EL (cell line): ENCODE measurements around the gene NMRK2.
"Not testable (repeated sequence)": the region's sequence is repeated elsewhere in the genome, so short reads cannot be mapped to it uniquely, and the experiment has no call there.

ENCODE experiments used
- DNase-seq: peaks from one replicate; pipeline ENCODE4 v3.0.0-alpha.2; 2016

The NMRK2 gene

DNA sequence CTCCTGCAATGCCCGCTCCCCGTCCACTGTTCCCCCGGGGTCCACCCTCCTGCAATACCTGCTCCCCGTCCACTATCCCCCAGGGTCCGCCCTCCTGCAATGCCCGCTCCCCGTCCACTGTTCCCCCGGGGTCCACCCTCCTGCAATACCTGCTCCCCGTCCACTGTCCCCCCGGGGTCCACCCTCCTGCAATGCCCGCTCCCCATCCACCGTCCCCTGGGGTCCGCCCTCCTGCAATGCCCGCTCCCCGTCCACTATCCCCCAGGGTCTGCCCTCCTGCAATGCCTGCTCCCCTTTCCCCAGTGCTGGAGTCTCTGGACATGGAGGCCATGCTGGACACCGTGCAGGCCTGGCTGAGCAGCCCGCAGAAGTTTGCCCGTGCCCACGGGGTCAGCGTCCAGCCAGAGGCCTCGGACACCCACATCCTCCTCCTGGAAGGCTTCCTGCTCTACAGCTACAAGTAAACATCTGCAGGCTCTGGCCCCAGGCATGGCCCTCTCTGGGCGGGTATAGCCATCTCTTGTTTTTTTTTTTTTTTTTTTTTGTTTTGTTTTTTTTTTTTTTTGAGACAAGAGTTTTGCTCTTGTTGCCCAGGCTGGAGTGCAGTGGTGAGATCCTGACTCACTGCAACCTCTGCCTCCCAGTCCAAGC is 5.6 kb downstream of the NMRK2 start:
- not testable (repeated sequence) for DNase-seq

DNA sequence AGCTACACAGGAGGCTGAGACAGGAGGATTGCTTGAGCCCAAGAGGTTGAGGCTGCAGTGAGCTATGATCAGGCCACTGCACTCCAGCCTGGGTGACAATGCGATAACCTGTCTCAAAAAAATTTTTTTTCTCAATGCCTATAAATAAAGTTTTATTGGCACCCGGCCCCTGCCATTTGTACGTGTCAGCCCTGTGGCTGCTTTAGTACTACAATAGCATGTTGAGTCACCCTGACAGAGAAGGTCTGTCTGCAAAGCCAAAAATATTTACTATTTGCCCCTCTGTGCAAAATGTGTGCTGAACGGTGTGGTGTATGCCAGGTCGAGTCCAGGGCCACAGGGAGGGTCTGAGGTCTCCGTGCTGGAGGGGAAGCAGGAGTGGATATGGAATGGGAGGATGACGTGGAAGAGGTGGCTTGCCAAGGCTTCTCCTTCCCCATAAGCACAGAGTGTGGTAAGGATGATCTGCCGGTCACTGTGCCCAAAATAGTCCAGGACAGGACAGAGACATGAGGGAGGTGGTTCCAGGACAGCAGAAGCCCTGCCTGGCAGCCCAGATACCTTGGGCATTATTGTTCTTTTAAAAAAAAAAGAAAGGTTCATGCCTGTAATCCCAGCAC is 10.0 kb downstream of the NMRK2 start:
- DNase-seq = no peak

DNA sequence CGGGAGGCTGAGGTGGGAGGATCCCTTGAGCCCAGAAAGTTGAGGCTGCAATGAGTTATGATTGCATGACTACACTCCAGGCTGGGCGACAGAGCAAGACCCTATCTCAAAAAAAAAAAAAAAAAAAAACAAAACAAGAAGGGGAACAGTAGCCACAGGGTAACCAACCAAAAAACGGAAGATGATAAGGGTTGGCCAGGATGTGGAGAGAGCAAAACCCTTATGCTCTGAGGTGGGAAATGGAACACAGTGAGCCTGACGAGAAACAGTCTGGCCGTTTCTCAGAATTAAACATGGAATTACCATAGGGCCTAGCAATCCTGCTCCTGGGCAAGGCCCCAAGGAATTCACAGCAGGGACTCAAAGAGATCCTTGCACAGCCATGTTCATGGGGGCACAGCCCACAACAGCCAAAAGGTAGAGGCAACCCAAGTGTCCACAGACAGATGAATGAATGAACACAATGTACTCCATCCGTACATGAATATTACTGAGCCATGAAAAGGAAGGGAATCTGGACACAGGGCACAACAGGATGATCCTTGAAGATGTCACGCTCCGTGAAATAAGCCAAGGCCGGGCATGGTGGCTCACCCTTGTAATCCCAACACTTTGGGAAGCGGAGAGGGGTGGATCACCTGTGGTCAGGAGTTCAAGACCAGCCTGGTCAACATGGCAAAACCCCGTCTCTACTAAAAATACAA is 11.3 kb downstream of the NMRK2 start:
- no peak for DNase-seq

DNA sequence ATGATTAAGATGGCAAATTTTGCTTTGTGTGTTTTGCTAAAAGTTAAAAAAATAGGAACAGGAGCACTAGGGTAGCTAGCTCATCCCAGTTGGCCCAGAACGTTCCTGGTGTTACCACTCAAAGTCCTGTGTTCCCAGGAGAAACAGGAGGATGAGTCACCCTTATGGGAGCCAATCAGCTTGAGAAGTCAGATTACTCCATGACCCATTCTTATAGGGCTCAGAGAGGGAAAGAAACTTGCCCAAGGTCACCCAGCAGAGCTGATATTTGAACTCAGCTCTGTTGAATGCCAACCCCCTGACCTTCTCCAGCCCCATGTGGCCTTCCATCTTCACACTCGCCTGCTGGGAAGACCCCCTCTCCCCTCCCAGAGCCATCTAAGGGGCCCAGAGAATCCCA is 13.0 kb downstream of the NMRK2 start:
- DNase-seq = no peak

DNA sequence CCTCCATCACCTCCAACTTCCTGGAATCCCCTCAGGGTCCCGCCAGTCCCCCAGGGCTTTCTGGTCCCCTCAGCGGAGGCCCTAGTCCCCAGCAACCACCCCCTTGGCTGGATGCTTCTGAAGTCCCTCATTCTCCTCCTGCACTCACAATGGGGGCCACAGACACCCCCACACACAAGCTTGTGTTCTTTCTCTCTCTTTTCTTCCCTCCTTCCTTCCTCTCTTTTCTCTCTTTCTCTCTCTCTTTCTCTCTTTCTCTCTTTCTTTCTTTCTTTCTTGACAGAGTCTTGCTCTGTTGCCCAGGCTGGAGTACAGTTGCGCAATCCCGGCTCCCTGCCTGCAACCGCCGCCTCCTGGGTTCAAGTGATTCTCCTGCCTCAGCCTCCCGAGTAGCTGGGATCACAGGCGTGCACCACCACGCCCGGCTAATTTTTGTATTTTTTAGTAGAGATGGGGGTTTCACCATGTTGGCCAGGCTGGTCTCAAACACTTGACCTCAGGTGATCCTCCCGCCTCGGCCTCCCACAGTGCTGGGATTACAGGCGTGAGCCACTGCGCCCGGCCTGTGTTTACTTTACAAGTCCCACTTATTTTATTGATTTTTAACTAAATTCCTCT is 14.6 kb downstream of the NMRK2 start:
- DNase-seq = not testable (repeated sequence)

- no peak for DNase-seq
Observed at GRCh38 chr19:3949294-3949693, 16.4 kb downstream of the NMRK2 start.

- DNase-seq = no peak
Observed at GRCh38 chr19:3949997-3950859, 17.4 kb downstream of the NMRK2 start.

GRCh38 chr19:3950871-3951861 is 18.3 kb downstream of the NMRK2 start:
- DNase-seq = no peak

DNA sequence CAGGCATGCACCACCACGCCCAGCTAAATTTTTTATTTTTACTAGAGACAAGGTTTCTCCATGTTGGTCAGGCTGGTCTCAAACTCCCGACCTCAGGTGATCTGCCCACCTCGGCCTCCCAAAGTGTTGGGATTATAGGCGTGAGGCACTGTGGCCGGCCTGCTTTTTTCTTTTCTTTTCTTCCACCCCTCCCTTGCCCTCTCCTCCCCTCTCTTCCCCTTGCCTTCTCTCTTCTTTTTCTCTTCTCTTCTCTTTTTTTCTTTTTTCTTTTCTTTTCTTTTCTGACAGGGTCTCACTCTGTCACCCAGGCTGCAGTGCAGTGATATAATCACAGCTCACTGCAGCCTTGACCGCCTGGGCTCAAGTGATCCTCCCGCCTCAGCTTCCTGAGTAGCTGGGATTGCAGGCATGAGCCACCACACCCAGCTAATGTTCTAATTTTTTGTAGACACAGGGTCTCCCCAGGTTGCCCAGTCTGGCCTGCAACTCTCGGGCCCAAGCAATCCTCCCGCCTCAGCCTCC is 19.9 kb downstream of the NMRK2 start:
- DNase-seq = not testable (repeated sequence)

GRCh38 chr19:3954107-3954506 is 21.2 kb downstream of the NMRK2 start:
- no peak for DNase-seq

- not testable (repeated sequence) for DNase-seq
Observed at GRCh38 chr19:3955276-3955675, 22.4 kb downstream of the NMRK2 start.

- DNase-seq = no peak
Observed at GRCh38 chr19:3955688-3956087, 22.8 kb downstream of the NMRK2 start.

GRCh38 chr19:3958836-3959765 is 26.2 kb downstream of the NMRK2 start:
- no peak for DNase-seq

DNA sequence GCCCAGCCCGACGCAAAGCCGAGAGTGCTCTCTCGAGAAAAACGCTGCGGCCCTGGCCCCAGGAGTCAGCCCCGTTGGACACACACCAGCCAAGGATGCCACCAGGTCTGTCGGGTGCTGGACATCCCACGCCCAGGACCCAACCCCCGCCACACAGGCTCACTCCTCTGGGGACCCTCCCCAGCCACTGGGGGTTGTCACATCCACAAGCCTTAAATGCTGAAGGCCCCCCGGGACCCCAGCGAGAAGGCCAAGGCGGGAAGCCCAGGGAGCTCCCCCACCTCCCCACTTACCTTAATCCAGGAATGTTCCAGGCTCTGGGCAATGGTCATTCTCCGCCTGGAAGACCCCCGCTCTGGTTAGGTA is 26.9 kb downstream of the NMRK2 start:
- DNase-seq = no peak

DNA sequence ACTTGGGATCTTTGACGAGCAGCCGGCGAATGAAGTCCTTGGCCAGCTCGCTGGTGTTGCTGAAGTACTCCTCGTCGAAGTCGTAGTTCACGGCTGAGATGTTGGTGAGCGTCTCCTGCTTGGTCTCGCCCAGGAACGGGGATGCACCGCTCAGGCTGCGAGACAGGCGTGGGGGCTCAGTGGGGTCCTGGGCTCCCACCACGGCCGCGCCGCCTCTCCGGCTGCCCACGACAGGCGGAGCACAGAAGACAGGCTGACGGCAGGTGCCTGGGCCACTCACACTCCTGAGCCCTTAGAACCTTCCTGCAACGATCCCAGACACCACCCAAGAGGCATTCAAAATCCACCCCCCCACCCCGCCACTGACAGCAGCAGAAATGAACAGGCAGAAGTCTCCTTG is 28.1 kb downstream of the NMRK2 start:
- no peak for DNase-seq

DNA sequence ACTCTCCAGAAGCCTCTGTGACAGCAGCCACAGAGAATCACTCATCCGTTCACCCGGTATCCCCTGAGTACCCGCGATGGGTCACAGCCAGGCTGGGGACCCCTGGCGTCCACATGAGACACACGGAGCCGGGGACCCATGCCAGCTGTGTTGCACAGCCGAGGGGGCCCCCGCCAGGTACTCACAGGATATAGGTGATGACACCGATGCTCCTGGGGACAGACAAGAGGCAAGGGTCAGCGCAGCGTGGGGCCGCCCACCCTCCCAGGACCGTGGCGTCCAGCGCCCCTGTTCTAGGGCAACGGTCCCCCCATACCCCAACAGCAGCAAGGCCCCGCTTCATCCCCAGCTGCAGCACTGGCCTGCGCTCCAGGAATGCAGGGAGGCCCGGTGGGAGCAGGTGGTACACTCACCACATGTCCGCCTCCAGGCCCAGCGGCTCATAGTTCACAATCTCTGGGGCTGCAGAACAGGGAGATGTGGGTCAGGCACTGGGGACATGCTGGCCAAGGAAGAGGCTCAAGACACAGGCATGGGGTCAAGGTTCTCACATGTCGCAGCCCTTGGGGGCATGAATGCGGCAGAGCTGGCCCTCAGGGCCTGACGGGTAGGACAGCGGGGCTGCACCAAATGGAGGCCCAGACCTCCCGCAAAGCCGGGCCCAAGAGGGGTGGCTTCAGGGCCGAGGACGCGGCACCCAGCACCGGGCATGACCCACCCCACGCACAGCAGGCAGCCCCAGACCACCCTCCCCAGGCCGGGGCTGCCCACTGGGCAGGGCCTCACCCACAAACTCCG is 30.8 kb downstream of the NMRK2 start:
- DNase-seq = no peak

GRCh38 chr19:3964256-3965194 is 31.7 kb downstream of the NMRK2 start:
- DNase-seq = no peak
